Measurements from ENCODE around the gene GREM2. TPM values are rescaled to one million over a fixed set of nuclear protein-coding genes. Genes with fewer than 3 reads are reported as not detected.

The GREM2 gene
- total and polyA plus RNA-seq, 10 of the 15 experiments (the other 5 are each of a cell fraction or from before 2014, with no cell fraction given), result not detected

DNA sequence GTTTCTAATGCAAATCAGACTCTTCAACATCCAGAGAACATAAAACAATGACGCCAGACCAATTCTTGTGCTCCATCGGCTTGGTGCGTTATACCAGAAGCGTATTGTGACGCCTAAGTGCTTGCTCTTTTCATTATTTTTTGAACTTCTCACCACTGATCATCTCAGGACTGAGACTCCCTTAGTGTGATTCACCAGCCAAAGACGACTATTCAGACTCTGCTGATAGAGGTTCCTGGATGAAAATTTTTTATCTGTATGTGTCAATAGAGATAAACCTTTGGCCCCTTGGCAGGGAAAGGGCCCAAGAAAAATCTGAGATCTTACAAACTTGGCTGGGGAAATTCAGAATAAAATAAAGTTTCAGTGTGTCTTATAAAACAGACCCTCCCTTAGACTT lies 856 bp upstream of the GREM2 start (continued):
- TF ChIP-seq, protein P1, sequence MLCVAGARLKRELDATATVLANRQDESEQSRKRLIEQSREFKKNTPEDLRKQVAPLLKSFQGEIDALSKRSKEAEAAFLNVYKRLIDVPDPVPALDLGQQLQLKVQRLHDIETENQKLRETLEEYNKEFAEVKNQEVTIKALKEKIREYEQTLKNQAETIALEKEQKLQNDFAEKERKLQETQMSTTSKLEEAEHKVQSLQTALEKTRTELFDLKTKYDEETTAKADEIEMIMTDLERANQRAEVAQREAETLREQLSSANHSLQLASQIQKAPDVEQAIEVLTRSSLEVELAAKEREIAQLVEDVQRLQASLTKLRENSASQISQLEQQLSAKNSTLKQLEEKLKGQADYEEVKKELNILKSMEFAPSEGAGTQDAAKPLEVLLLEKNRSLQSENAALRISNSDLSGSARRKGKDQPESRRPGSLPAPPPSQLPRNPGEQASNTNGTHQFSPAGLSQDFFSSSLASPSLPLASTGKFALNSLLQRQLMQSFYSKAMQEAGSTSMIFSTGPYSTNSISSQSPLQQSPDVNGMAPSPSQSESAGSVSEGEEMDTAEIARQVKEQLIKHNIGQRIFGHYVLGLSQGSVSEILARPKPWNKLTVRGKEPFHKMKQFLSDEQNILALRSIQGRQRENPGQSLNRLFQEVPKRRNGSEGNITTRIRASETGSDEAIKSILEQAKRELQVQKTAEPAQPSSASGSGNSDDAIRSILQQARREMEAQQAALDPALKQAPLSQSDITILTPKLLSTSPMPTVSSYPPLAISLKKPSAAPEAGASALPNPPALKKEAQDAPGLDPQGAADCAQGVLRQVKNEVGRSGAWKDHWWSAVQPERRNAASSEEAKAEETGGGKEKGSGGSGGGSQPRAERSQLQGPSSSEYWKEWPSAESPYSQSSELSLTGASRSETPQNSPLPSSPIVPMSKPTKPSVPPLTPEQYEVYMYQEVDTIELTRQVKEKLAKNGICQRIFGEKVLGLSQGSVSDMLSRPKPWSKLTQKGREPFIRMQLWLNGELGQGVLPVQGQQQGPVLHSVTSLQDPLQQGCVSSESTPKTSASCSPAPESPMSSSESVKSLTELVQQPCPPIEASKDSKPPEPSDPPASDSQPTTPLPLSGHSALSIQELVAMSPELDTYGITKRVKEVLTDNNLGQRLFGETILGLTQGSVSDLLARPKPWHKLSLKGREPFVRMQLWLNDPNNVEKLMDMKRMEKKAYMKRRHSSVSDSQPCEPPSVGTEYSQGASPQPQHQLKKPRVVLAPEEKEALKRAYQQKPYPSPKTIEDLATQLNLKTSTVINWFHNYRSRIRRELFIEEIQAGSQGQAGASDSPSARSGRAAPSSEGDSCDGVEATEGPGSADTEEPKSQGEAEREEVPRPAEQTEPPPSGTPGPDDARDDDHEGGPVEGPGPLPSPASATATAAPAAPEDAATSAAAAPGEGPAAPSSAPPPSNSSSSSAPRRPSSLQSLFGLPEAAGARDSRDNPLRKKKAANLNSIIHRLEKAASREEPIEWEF (IDR thresholded peaks at IDR 0.05; ENCODE audit: insufficient replicate concordance, low read depth, low read length), result no peak

DNA sequence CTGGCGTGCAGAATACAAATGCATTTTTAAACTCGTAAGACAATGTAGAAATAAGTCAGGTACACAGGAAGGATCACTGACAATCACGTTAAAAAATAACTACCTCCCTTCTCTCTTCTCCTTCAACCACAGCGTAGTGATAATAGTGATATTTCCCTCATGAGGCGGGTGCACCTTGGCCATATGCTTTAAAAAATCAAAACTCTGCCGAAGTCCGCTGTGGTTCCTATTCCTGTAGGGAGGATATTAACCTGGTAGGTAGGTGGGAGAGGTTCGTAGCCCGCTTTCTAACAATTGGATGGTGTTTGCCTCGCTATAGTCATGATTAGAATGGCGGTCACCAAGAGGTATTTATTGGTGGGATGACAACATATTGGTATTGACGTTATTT lies 732 bp downstream of the GREM2 start:
- no peak overlapping the region for H2AFZ ChIP-seq (ENCODE audit: control insufficient read depth, low read depth, low read length)
- H3K4me1 ChIP-seq (ENCODE audit: control insufficient read depth, insufficient read depth, low read length), result no peaks in the 10 kb centered on the region
- peak overlapping the region; percentile 50; the same call in 1 of the 2 replicates for H3K4me3 ChIP-seq
- no peaks in the 10 kb centered on the region for H4K20me1 ChIP-seq (ENCODE audit: control insufficient read depth, insufficient read depth)
- no peaks in the 10 kb centered on the region for H3K79me2 ChIP-seq (ENCODE audit: control insufficient read depth, insufficient read depth, low read length)
- ATAC-seq (no peak; the same call in 2 of the 3 replicates), FAIRE-seq (no peak), DNase-seq (ENCODE audit: low read depth, low spot score) (no peak)
- ChIA-PET CTCF (no interaction called here), POLR2A (no interaction called here), SMC1A (ENCODE audit: uncharacterized antibody, unreplicated experiment) (no interaction called here), RAD21 (ENCODE audit: unreplicated experiment) (no interaction called here)
- H3K27ac ChIP-seq (ENCODE audit: control insufficient read depth, insufficient read depth), result no peak overlapping the region
- in situ Hi-C loops (cut with MboI) (no loop called here), intact Hi-C loops (cut with micrococcal nuclease; ENCODE audit: unreplicated experiment) (no loop called here)
- H3K9me3 ChIP-seq (replicated peaks; ENCODE audit: control insufficient read depth, insufficient read depth, low read length), result no peaks in the 10 kb centered on the region
- no TSS peak for BruUV-seq (replicated peaks)
- no peak overlapping the region for H3K9ac ChIP-seq (ENCODE audit: control insufficient read depth, insufficient read depth, low read length)
- TF ChIP-seq ZNF207 (IDR thresholded peaks at IDR 0.05; ENCODE audit: borderline replicate concordance) (no peak), SIN3A (IDR thresholded peaks at IDR 0.05; ENCODE audit: low read depth, low read length) (no peak), FOXM1 (IDR thresholded peaks at IDR 0.05; ENCODE audit: low read depth, low read length) (no peak), MXI1 (IDR thresholded peaks at IDR 0.05; ENCODE audit: low read depth, low read length) (no peak), KLF5 (IDR thresholded peaks at IDR 0.05; ENCODE audit: partially characterized antibody) (no peak)
- TF ChIP-seq, protein P2, sequence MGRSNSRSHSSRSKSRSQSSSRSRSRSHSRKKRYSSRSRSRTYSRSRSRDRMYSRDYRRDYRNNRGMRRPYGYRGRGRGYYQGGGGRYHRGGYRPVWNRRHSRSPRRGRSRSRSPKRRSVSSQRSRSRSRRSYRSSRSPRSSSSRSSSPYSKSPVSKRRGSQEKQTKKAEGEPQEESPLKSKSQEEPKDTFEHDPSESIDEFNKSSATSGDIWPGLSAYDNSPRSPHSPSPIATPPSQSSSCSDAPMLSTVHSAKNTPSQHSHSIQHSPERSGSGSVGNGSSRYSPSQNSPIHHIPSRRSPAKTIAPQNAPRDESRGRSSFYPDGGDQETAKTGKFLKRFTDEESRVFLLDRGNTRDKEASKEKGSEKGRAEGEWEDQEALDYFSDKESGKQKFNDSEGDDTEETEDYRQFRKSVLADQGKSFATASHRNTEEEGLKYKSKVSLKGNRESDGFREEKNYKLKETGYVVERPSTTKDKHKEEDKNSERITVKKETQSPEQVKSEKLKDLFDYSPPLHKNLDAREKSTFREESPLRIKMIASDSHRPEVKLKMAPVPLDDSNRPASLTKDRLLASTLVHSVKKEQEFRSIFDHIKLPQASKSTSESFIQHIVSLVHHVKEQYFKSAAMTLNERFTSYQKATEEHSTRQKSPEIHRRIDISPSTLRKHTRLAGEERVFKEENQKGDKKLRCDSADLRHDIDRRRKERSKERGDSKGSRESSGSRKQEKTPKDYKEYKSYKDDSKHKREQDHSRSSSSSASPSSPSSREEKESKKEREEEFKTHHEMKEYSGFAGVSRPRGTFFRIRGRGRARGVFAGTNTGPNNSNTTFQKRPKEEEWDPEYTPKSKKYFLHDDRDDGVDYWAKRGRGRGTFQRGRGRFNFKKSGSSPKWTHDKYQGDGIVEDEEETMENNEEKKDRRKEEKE (IDR thresholded peaks at IDR 0.05), result no peak
- no peaks in the 10 kb centered on the region for H3K36me3 ChIP-seq (ENCODE audit: control insufficient read depth in 2 of 2, insufficient read depth in 2 of 2, low read length in 1 of 2)
- H3K4me2 ChIP-seq (ENCODE audit: control insufficient read depth, insufficient read depth), result peak overlapping the region; percentile 75
- peaks cover 0 to 2% of the 10 kb centered on the region in 2 experiments; a peak in 1 of 4 replicates for H3K27me3 ChIP-seq (replicated peaks in 1 of 2; ENCODE audit: control insufficient read depth in 2 of 2, insufficient read depth in 2 of 2, low read length in 1 of 2)
- WGBS (ENCODE audit: insufficient coverage, insufficient replicate concordance, low lambda C conversion rate, missing lambda C conversion rate), result 32% methylated on average over 12 of the region's 12 CpGs

Measured in GM12878 (cell line).